DMS153 treated with DMSO at 0.1 percent for 48 hours (cell line): ENCODE measurements around the gene FGA.

Experiments used
- DNase-seq: peaks from one replicate; lab custom pipeline; 2025; ENCODE audit not compliant: unreplicated experiment; lab: John Stamatoyannopoulos, UW

FGA gene

GRCh38 chr4:154542271-154542879, 48.2 kb downstream of the FGA start:
- DNase-seq, result no peak
